Renal cortical epithelial cell (primary cell): ENCODE results near the gene EHD3. TPM values are rescaled to one million over a fixed set of nuclear protein-coding genes. Genes with fewer than 3 reads are reported as not detected.
A peak's percentile ranks its signal among the peaks of the same experiment; 100 is the strongest.

Source experiments
- DNase-seq: peaks from one replicate; pipeline ENCODE4 v3.0.0-alpha.2; 2011; ENCODE audit warnings: low read depth
- total RNA-seq: library from RNA; depleted of rRNA; stranded (reverse); fragments of >200 nt; gene quantifications from 2 replicates; pipeline ENCODE4 v1.2.3, GENCODE V29; 2014

EHD3 gene
- total RNA-seq, 1 donor from 2014 or later: 9.5 TPM

DNA sequence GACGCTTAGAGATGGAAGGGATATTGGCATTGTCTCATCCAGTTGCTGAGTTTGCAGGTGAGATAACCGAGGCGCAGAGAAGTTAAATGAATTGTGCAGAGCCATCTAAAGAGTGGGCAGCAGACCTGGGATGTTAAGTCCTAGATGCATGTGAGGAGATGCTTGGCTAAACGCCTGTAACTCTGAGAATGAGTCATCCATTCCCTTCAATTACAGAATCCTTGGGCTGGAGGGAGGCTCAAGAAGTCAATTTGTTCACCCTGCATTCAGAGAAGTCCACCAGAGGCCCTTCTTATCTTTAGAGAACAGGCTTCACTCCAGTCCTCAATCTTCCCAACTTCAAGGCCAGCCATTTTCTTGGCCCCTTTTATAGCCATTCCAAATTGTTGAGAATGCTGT is 1.6 kb downstream of the EHD3 start:
- peak; percentile 90 for DNase-seq

DNA sequence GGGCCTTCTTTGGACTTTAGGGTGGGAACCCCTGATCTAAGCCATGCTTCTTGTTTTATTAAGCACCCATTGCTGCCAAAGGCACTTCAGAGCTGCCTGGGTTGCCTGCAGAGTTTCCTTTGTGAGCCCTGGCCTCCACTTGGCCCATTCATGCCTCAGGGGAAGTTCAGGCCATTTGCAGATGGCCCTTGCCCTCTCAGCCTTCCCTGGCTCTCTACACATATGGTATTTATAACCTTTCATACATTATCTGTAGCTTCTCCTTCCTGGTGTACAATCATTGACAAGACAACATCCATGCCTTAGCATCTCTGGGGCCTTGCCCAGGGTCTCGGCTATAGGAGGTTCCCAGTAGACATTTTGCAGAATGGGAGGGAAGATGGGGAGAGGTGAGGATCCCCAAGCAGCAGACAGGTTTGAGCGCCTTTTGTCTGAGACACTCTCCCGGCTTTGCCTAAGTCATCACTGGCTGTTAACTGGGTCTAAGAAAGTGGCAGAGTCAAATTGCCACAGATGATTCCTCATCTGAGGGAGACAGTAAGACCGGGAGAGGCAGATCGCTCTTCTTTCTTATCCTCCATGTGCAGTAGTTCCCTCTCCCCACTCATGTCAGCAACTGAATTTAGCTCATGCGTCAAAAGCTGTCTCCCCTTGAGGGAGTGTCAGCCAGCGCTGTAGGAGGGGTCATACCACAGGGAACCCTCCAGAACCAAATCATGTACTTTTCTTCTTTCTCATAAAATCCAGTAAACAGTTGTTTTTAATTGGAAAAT is 2.7 kb downstream of the EHD3 start:
- no peak for DNase-seq

DNA sequence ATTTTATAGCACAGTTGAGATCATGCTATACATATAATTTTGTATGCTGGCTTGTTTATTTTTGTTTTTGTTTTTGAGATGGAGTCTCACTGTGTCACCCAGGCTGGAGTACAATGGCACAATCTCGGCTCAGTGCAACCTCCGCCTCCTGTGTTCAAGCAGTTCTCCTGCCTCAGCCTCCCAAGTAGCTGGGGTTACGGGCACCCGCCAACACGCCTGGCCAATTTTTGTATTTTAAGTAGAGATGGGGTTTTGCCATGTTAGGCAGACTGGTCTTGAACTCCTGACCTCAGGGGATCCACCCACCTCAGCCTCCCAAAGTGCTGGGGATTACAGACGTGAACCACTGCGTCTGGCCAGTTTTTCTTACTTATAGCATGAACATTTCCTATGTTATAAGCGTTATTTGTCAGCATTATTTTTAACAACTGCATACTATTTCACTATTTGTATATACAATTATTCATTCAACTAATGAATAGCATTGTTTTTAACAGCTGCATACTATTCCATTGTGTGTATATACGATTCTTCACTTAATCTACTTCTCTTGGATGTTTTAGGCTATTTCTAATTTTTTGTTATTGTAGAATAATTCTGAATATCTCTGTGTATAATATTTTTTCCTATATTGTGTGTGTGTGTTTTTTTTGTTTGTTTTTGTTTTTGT is 3.5 kb downstream of the EHD3 start:
- no peak for DNase-seq

DNA sequence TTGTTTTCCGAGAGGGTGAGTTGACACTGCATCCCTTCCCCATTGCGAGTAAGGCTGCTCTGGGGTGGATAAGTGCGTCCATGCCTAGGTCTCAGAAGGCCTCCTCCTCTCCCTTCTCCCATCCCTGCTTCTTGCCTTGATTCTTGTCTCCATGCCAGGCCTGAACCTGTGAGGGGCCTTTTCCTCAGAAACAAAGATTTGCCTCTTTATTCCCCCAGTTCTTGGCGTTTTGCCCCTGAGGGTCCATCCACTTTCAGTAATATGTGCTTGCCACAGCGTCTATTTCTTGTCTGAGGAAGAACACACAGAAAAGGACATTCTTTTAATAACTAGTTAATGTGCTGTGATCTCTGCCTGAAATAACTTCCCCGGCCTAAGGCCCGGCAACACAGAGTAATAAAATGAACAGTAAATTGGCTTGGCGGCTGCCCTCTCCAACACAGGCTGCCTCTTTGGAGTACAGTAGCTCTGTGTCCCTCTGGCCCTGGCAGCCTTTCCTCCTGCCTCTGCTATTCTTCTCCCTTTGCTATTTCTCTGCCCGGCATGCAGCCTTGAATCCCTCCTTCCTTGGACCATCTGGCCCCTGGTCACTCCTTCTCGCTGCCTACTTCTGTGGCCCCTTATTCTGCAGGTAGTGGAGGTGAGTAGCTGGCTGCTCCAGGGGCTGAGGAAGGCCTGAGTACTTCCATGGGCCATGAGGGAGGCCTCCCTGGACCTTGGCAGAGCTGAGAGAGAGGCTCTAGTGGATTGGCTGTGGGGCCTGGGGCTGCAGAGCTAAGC is 4.4 kb downstream of the EHD3 start:
- DNase-seq: no peak

DNA sequence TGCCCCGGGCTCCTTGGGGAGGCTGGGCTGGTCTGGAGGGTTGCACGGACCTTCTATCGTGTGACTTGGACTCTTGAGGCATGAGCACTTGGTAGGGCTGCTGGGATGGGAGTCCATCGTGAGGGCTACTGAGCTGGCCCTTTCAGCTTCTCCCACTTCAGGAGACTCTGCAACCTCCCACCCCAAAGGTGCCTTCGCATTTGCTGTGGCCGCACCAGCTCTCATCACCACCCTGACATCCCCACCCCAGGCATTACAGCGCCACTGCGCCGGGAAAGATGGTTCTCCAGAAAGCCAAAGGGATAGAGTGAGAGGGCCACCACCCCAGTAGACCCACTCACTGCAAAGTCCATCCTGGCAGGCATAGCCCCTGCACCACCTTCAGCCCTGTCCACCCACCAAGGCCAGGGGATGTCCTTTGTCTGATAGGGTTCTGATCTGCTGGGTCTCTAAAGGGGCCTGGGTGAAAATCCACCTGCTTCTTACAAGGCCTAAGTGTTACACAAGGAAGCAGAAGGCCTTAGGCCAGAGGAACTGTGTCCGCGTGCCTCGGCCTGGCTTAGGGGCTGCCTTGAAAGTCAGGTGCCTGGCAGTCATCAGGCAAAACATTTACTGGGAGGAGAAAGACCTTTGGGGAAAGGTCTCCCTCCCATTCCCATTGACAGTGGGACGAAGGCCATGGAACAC is 5.1 kb downstream of the EHD3 start:
- DNase-seq: no peak

DNA sequence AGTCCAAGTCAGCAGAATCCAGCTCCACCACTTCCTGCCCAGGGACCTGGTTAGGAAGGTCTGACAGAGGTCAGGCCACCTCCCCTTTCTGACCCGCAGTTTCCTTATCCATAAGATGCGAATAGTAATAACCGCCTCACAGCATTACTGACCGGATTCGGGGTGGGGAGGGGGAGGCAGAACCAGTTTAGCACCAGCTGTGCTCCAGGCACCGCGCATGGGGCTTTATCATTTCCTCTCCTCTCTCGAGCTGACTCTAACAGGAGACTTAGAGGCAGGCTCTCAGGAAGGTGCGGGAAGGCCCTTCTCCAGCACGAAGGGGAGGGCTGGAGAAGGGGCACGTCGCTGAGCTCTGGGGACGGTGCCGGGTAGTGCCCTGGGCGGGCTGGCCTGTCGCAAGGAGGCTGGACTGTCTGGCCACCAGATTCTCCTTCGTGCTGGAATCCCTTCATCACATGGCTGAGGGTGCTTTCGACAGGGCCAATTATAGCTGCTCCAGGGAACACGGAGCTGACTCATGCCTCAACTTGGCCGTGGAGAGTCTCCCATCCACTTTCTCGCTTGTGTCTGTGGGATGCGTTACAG is 5.7 kb downstream of the EHD3 start:
- no peak for DNase-seq

DNA sequence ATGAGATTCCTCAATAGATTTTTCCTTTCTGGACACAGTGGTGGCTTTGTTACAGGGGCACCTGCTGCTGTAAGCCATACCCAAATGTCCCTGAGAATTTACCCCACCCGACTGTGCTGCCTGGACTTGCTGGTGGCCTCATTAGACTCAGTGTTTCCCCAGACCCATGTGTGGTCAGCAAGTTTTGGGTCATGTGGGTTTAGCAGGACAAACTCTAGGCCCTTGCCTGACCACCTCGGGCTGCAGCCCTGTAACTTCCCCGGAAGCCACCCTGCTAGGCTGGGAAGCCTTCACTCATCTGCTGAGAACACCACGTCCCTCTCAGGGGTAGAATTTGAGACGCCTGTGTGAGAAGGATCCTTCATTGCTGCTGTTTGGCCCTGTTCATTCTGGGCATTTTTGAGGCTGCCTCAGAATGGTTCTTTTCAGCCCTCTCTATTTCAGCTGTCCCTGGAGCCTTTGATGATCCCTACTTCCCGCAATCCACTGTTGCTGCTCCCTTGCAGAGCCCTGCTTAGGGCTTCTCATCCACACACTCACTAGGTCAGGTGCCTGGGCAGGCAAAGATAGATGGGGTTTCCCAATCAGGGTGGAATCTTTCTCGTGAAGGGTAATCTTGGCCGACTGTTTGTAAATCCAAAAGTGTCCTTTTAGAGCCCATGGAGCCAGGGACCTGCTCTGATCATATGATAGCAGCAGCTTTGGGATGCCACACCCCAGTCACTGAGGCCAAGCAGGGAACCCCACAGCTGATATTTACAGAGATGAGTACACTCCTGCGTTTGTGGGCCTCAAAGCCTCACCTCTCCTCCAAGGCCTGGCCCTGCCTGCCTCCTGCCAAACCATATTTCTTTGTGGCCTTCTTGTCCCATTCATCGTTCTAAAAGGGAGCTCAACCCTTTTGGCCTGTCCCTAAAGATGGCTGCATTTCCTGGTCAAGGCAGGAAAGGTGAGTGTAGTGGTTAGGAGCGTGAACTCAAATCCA is 6.7 kb downstream of the EHD3 start:
- no peak for DNase-seq

DNA sequence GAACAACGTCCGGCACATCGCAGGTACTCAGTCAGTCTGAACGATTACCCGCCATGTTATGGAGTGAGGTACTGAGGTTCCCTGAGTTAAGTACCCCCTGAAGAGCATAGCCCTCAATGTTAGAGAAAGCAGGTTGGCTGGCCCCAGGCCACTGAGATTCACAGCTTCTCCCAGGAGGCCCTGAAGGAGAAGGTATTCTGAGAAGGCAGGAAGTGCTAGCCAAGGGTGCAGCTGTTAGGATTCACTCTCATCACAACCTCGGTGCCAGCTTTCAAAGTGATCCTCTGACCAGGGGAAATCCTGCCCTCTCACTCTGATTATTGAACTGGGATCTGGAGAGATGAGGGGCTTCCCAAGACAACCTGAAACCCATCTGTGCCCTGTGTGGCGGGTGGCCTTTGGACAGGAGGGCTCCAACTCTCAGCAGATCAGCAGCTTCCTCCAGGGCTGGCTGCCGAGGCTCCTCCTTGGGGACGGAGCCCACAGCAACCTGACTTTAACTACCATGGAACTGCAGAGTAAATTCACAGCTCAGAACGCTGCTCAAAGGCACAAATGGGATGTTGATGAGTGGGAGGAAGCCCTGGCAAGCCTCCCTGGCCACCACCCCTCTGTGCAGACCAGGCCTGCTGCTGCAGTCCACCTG is 7.8 kb downstream of the EHD3 start:
- DNase-seq: no peak

DNA sequence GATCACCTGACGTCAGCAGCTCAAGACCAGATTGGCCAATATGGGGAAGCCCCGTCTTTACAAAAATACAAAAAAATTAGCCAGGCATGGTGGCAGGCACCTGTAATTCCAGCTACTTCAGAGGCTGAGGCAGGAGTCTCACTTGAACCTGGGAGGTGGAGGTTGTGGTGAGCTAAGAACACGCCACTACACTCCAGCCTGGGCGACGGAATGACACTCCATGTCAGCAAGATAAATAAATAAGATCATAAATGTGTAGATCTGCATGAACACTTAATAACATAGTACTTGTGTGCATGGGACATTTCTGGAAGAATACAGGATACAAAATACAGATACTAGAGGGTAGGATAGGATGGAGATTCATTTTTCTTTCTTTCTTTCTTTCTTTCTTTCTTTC is 9.1 kb downstream of the EHD3 start:
- no peak for DNase-seq

DNA sequence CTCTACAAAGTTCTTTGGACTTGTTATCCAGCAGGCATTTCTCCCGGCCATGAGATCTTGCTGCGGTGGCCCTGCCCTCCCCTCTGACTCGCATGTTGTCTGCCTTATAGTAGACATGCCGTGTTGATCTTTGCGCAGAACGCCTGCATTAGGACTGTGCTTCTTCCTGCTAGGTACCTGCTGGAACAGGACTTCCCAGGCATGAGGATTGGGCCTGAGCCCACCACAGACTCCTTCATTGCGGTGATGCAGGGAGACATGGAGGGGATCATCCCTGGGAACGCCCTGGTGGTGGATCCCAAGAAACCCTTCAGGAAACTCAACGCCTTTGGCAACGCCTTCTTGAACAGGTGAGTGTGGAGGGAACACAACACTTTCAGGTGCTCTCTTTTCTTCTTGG is 10.1 kb downstream of the EHD3 start:
- DNase-seq: no peak

DNA sequence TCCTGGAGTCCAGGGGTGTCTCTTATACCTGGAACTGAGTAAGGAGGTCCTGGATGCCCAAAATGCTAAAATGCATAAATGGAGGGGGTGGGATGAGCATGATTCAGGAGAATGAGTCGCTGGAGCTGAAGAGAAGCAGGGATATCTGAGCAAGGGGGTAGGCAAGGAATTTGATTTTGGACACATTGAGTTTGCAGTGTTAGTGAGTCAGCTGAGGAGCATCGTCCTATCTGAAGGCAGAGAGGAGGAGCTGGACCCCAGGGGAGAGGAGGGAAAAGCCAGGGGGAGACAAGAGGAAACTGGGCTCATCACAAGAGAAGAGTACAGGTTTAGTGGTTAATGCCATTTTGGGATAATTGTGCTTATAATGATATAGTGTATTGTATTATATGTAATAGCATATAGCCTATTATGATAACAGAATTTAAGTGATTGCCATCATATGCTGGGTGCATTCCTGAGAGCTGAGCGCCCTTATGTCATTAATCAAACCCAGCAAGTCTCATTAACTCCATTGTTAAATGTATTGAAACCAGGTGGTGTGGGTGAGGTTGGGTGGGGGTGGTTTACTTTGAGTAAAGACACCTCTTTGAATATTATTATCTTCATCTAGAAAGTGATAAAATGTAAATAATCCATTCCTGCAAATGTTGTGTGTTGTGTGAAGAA is 12.4 kb downstream of the EHD3 start:
- no peak for DNase-seq

DNA sequence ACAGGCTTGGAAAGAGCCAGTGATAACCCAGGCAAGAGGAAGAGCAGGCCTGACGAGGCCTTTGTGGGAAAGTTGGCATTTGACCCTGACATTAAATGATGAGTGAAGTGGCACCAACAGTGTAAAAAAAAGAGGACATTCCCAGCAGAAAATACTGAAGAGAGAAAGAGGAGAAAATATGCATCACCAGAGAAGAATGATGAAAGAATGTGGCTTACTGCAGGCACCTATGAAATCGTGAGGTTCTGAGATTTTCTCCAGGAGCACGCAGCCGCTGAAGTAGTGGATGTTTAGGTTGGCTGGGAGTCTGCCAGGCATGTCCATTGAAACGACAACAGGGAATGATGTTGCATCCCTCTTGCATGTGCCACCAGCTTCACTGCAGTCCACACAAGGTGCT is 13.8 kb downstream of the EHD3 start:
- DNase-seq: peak; percentile 45

DNA sequence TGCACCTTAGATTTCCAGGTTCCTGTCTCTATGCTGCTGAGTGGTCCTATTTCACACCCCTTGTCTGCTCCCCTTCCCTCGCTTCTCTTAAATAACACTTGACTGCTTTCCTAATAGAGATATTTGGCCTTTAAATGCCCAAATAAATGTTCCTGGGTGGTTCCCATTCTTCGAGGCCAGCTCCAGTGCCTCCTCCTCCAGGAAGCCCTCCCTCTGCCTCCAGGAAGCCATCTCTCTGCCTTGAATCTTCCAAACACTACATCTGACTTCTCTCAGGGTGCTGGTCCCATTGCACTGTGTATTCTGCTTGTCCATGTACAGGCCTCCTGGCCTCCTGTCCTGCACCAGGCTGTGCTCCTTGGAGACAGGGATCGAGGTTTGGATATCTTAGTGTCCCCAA is 14.2 kb downstream of the EHD3 start:
- DNase-seq: no peak

DNA sequence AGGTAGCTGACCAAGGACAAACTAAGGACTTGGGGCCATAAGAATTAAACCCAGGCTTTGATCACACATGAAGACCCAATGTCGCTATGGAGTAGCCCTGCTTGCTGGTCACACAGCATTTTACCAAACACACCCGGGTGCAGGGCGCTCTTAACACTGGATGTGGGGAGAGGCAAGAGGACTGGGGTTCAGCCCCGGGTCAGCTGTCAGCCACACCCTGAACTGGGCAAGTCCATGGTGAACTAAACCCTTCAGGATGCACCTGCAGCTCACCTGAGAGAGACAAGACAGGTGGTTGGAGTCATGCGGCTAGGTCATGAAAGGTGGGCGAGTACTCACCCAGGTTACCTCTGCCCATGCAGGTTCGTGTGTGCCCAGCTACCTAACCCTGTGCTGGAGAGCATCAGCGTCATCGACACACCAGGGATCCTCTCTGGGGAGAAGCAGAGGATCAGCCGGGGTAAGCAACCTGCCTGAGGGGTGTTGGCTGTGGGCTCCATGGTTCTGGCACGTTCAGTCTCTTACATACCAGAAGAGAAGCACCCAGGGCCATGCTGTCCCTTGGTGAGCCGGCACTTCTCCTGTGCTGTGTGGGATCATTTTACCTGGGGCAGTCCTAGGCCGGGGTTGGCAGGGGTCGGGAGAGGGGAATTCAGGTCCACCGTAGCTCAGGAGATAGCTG is 15.2 kb downstream of the EHD3 start:
- no peak for DNase-seq

DNA sequence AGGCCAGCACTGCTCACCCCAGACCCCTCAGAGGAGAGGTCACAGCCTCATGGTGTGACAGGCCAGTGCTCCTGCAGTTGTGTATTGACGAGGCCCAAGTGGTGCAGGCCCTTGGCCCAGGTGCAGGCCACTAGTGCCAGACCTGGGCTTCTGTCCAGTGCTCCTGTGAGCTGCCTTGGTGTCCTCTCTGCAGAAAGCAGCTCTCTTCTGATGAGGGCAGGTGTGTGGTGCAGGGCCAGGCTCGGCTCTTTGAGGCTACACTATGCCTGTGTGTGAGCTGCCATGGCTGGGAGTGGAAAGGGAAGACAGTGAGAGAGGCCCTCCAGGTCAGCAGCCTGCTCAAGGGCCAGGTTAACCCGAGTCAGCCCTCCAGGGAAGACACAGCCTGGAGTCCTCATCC is 17.1 kb downstream of the EHD3 start:
- DNase-seq: no peak

DNA sequence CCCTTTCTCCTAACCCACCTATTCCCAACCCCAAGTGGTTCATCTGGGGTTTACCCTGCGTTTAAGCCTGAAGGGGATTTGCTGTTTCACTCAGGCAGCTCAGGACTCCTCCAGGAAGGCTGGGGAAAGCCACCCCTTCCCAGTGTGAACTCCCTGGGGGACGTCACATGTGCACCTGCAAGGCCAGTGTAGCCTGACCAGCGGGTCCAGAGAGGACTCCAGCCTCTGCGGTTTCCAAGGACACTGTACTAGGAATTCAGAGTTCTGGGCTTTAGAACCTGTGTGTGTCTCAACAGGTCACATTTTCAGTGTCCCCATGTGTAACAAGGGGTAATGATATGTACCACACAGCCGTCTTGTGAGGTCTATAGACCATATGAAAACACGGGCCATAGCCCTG is 17.9 kb downstream of the EHD3 start:
- DNase-seq: no peak

DNA sequence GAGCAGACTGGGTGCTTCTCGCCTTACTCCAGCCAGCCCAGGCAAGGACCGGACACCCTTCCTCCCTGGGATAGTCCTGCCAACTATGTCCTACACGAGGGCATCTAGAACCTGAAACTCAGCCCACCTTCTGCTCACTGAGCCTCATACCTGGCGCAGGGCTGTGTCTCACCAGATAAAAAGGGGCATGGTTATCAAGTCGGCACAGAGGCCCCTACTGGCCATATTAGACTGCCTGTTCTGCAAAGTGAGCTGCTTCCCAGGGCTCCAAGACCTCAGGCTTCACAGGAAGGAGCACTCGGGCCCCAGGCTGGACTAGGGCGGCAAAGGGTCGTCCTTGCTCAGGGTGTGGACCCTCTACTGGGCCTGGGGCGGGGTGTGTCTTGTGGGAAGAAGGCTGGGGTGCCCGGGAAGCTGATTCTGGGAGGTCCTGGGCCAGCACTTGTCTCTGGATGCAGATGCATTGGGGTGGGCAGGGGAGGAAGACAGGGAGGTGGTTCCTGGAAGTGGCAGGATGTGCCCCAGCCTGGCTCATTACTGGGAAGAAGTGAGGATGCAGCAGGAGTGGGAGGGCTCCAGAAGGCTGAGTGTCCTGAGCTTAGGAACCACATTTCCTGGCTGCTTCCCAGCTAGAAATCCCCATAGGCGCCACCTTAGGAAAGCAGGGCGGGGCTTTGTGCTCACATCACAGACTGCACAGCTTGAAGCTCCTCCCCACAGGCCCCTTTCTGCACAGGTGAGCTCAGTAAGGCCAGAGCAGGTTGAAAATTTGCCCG is 19.6 kb downstream of the EHD3 start:
- peak; percentile 24 for DNase-seq
